CD4-positive, alpha-beta T cell (primary cell): Measurements from ENCODE around the gene GUK1. TPM values are rescaled to one million over a fixed set of nuclear protein-coding genes. Genes with fewer than 3 reads are reported as not detected.

Experiments used
- ATAC-seq: fragments of 200-7000 bp; cut with Tn5 transposase; one replicate; pipeline ENCODE4 v1.10.0; 2022; ENCODE audit warnings: mild to moderate bottlenecking; ENCODE audit not compliant: poor library complexity
- CTCF ChIA-PET: fragments of 350-600 bp; sonication (Branson Sonifier 250); formaldehyde crosslinking; loops from one replicate; lab custom pipeline; 2021; ENCODE audit warnings: antibody characterized with exemption, inconsistent platforms; lab: Charles Lee
- POLR2A ChIA-PET: fragments of 350-600 bp; sonication (Branson Sonifier 250); formaldehyde crosslinking; loops from one replicate; lab custom pipeline; 2021; ENCODE audit warnings: antibody characterized with exemption, inconsistent platforms; lab: Charles Lee
- DNase-seq, 14 experiments: peaks; one replicate each; pipeline ENCODE4 v3.0.0-alpha.2; 2013 to 2020; ENCODE audit warnings: mixed read lengths in 2 of 14
- H3K27ac ChIP-seq, 2 donors: one replicate each; pipeline versions ENCODE4 v1.5.1 to v1.7.0; 2013; ENCODE audit warnings: low read length in 2 of 2, low read depth in 1 of 2, mild to moderate bottlenecking in 1 of 2
- H3K27me3 ChIP-seq, 2 experiments: 1 replicate in 1 of 2; 2 replicates in 1 of 2; pipeline versions ENCODE4 v1.6.1 to v1.7.0; 2013; ENCODE audit warnings: low read length in 2 of 2, control low read depth in 1 of 2, mild to moderate bottlenecking in 1 of 2, moderate library complexity in 1 of 2; ENCODE audit not compliant: insufficient read depth in 2 of 2, control insufficient read depth in 1 of 2
- H3K36me3 ChIP-seq: one replicate; pipeline ENCODE4 v1.6.1; 2013; ENCODE audit warnings: low read length, control low read depth; ENCODE audit not compliant: insufficient read depth
- H3K4me1 ChIP-seq: one replicate; pipeline ENCODE4 v1.6.1; 2013; ENCODE audit warnings: low read length, control low read depth; ENCODE audit not compliant: insufficient read depth
- H3K4me3 ChIP-seq: one replicate; pipeline ENCODE4 v1.5.1; 2013; ENCODE audit warnings: mild to moderate bottlenecking, low read length, moderate library complexity
- H3K9me3 ChIP-seq, 2 experiments: 1 replicate in 1 of 2; 2 replicates in 1 of 2; pipeline versions ENCODE4 v1.6.1 to v1.7.0; 2013; ENCODE audit warnings: low read length in 2 of 2, mild to moderate bottlenecking in 2 of 2, control low read depth in 1 of 2, moderate library complexity in 1 of 2; ENCODE audit not compliant: control insufficient read depth in 1 of 2, insufficient read depth in 1 of 2
- H3K27ac Mint-ChIP-seq: one replicate; pipeline ENCODE4 v1.8.0; 2020; ENCODE audit warnings: mixed read lengths
- H3K27me3 Mint-ChIP-seq: one replicate; pipeline ENCODE4 v1.8.0; 2021; ENCODE audit warnings: mixed read lengths
- H3K36me3 Mint-ChIP-seq: one replicate; pipeline ENCODE4 v1.8.0; 2021; ENCODE audit warnings: low read depth, mixed read lengths
- H3K4me1 Mint-ChIP-seq: one replicate; pipeline ENCODE4 v1.8.0; 2021; ENCODE audit warnings: low read depth, mixed read lengths
- H3K4me3 Mint-ChIP-seq: one replicate; pipeline ENCODE4 v1.8.0; 2020; ENCODE audit warnings: mild to moderate bottlenecking, mixed read lengths
- H3K9me3 Mint-ChIP-seq: one replicate; pipeline ENCODE4 v1.8.0; 2020; ENCODE audit warnings: mixed read lengths
- intact Hi-C, 2 experiments: fragments of 100-400 bp; cut with DNase I in 1 of 2; cut with micrococcal nuclease in 1 of 2; formaldehyde crosslinking; loops; one replicate each; pipeline versions ENCODE4 v1.15.1 to v1.9.0; 2023 to 2025; cut with DNase I, micrococcal nuclease
- total RNA-seq, 174 experiments: library from RNA in 2 of 174; stranded (reverse) in 2 of 174; gene quantifications; one replicate each; pipeline ENCODE4 v1.2.3 and lab custom pipeline; 2021 to 2026
- TF ChIP-seq, protein P1 (sequence below): fragments of 200-600 bp; IDR thresholded peaks from one replicate; pipeline ENCODE4 v1.8.0; 2022; ENCODE audit warnings: antibody characterized with exemption, mild to moderate bottlenecking

Gene GUK1
- total RNA-seq, 2 experiments from 2014 or later: 373 to 378 TPM

DNA sequence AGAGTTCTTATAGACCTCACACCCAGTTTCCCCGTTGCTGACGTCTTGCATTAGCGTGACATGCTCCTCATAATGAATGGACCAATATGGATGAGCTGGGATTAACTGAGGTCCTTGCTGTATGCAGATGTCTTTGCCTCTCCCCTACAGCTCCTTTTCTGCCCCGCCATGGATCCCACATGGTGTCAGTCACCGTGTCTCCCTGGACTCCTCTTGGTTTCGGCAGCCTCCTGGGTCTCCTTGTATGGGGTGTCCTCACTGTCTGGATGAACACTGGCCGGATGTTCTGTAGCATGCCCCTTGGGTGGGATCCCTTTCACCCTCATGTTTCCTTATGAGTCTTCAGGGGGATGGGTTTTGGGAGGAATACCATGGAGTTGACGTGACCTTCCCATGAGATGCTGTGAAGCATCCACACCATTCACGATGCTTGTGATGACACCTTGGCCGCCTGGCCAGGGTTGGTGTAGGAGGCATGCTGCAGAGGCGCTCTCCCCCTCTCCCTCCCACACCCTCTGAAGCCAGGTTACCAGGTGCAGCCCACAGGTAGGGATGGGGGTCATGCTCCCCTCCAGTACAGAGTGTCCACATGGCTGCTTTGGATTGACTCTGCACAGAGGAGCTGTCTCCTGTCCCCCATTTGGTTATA is 14.1 kb downstream of the GUK1 start:
- peak overlapping the region; percentile 88 for H3K27ac Mint-ChIP-seq

GRCh38 chr1:228154670-228155571 is 14.8 kb downstream of the GUK1 start:
- Mint-ChIP-seq H3K9me3 (no peaks in the 10 kb centered on the region), H3K4me1 (peaks cover 12% of the 10 kb centered on the region), H3K4me3 (peak overlapping the region; percentile 14), H3K27ac (peak overlapping the region; percentile 88), H3K36me3 (no peaks in the 10 kb centered on the region), H3K27me3 (no peaks in the 10 kb centered on the region)
- ATAC-seq (peak; percentile 82), DNase-seq (peak in 1 of 14 experiments; percentile 44)
- Histone ChIP-seq H3K36me3 (no peaks in the 10 kb centered on the region), H3K9me3 (no peaks in the 10 kb centered on the region), H3K27ac (no peak overlapping the region), H3K27me3 (no peaks in the 10 kb centered on the region), H3K4me1 (peaks cover 15% of the 10 kb centered on the region), H3K4me3 (no peak overlapping the region)
- ChIA-PET CTCF (no interaction called here), POLR2A (interaction anchor here (0.7 to 1.9 kb wide), 2 partner anchors 11 to 15 kb away, joined by 3 to 5 read pairs; partner anchors contain the start of gene GUK1)
- TF ChIP-seq, protein P1, sequence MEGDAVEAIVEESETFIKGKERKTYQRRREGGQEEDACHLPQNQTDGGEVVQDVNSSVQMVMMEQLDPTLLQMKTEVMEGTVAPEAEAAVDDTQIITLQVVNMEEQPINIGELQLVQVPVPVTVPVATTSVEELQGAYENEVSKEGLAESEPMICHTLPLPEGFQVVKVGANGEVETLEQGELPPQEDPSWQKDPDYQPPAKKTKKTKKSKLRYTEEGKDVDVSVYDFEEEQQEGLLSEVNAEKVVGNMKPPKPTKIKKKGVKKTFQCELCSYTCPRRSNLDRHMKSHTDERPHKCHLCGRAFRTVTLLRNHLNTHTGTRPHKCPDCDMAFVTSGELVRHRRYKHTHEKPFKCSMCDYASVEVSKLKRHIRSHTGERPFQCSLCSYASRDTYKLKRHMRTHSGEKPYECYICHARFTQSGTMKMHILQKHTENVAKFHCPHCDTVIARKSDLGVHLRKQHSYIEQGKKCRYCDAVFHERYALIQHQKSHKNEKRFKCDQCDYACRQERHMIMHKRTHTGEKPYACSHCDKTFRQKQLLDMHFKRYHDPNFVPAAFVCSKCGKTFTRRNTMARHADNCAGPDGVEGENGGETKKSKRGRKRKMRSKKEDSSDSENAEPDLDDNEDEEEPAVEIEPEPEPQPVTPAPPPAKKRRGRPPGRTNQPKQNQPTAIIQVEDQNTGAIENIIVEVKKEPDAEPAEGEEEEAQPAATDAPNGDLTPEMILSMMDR: no peak
- intact Hi-C loops: no loop called here

More for the DNA sequence above, 14.1 kb downstream of the GUK1 start:
- H3K4me3 Mint-ChIP-seq: no peak overlapping the region
- peaks cover 12% of the 10 kb centered on the region for H3K4me1 Mint-ChIP-seq
- no peak overlapping the region for H3K27ac ChIP-seq
- no peaks in the 10 kb centered on the region for H3K9me3 Mint-ChIP-seq
- H3K4me3 ChIP-seq: no peak overlapping the region
- no peaks in the 10 kb centered on the region for H3K27me3 ChIP-seq
- no peaks in the 10 kb centered on the region for H3K27me3 Mint-ChIP-seq
- peaks cover 15% of the 10 kb centered on the region for H3K4me1 ChIP-seq
- H3K36me3 Mint-ChIP-seq: no peaks in the 10 kb centered on the region
- no peaks in the 10 kb centered on the region for H3K9me3 ChIP-seq
- ATAC-seq (no peak), DNase-seq (peak in 1 of 14 experiments; percentile 1)
- ChIA-PET CTCF (no interaction called here), POLR2A (interaction anchor here (0.7 to 1.9 kb wide), 3 partner anchors 10 to 14 kb away, joined by 3 to 5 read pairs (median 5); partner anchors contain the start of genes GUK1 and IBA57)
- H3K36me3 ChIP-seq: no peaks in the 10 kb centered on the region
- intact Hi-C loops: no loop called here
- TF ChIP-seq, protein P1: no peak

DNA sequence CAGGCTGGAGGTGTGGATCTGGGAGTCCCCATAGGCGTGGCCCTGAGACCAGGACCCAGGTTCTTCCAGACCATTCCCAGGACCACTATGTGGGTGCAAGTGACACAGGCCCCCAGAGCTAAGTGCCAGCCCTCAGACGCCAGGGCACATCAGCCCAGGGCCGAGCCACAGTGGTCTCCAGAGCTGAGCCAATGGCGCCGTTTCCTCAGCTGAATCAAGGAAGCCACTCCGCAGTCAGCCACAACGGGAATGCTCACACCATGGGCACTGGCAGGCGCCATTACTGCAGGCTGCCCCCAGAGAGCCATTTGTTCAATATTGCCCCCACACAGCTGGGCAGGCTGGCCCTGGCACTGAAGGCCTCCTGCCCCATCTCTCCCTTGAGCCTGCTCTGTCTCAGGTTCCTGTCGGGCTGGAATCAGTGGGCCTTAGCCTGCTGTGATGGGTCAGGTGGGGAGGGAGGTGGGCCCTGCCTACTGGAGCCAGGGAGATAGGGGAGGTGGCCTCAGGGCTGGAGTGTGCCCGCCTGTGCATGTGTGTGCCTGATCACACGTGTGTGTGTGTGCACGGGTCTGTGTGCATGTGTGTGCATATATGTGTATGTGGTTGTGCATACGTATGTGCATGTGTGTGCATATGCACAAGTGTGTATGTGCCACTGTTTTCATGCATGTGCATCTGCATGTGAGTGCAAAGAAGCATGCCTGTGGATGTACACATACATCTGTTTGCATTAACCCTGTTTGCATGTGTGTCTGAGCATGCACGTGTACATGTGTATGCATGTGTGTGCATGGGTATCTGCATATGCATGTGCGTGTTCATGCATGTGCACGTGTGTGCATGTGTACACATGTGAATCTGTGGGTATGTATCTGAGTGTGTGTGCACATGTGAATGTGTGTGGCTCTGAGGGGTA is 15.8 kb downstream of the GUK1 start:
- DNase-seq (peak in 1 of 14 experiments; percentile 4), ATAC-seq (no peak)
- TF ChIP-seq, protein P1: no peak
- Mint-ChIP-seq H3K27me3 (no peaks in the 10 kb centered on the region), H3K36me3 (no peaks in the 10 kb centered on the region), H3K4me1 (peaks cover 12% of the 10 kb centered on the region), H3K4me3 (no peak overlapping the region), H3K27ac (peak overlapping the region; percentile 88), H3K9me3 (no peaks in the 10 kb centered on the region)
- no peak overlapping the region for H3K27ac ChIP-seq
- intact Hi-C loops: no loop called here
- H3K9me3 ChIP-seq: no peaks in the 10 kb centered on the region
- ChIA-PET POLR2A (interaction anchor here (1.2 to 2.4 kb wide), 4 partner anchors 10 to 16 kb away, joined by 3 to 10 read pairs (median 6); partner anchors contain the start of genes GUK1 and IBA57), CTCF (interaction anchor here (1.3 kb wide), 1 partner anchor 9 kb away, joined by 3 read pairs; no protein-coding TSS in a partner anchor)
- no peak overlapping the region for H3K4me3 ChIP-seq
- peaks cover 15% of the 10 kb centered on the region for H3K4me1 ChIP-seq
- no peaks in the 10 kb centered on the region for H3K27me3 ChIP-seq
- H3K36me3 ChIP-seq: no peaks in the 10 kb centered on the region
